HCT116 (cell line): ENCODE measurements around the gene SNORC. TPM values are rescaled to one million over a fixed set of nuclear protein-coding genes. Genes with fewer than 3 reads are reported as not detected.

Experiments used
- ATAC-seq: fragments of 200-7000 bp; cut with Tn5 transposase; 2 replicates; pipeline ENCODE4 v1.9.1; 2020; ENCODE audit warnings: mild to moderate bottlenecking, moderate library complexity
- BruUV-seq: library from RNA; stranded (reverse); fragments of 400-500 nt; replicated peaks from 2 replicates; lab custom pipeline; 2021; lab: Mats Ljungman, UMichigan
- CTCF ChIA-PET: fragments of 300-600 bp; sonication (Branson Sonifier 250); formaldehyde crosslinking; loops from one replicate; lab custom pipeline; 2021; ENCODE audit warnings: antibody characterized with exemption; lab: Charles Lee
- POLR2A ChIA-PET: fragments of 300-600, 350-600 bp; sonication (Branson Sonifier 250); formaldehyde crosslinking; loops from one replicate; lab custom pipeline; 2021; ENCODE audit warnings: antibody characterized with exemption; lab: Charles Lee
- RAD21 ChIA-PET, 2 experiments: fragments of 300-600 bp; sonication (Branson Sonifier 250); formaldehyde crosslinking; loops; one replicate each; lab custom pipeline; 2023; ENCODE audit warnings: low total read pairs in 2 of 2; ENCODE audit not compliant: uncharacterized antibody in 2 of 2, unreplicated experiment in 2 of 2, low non-redundant PET in 1 of 2; lab: Charles Lee
- DNase-seq: peaks from one replicate; pipeline ENCODE4 v3.0.0-alpha.2; 2010; ENCODE audit warnings: low read depth, low spot score
- H2AFZ ChIP-seq: fragments of 200-600 bp; shearing (Covaris generic), sonication (generic); 2 replicates; pipeline ENCODE4 v1.6.1; 2017; ENCODE audit warnings: low read depth, mixed run types, mixed read lengths, antibody characterized with exemption, low read length; ENCODE audit not compliant: poor library complexity, severe bottlenecking
- H3K27ac ChIP-seq: 2 replicates; pipeline ENCODE4 v1.5.1; 2012; ENCODE audit warnings: low read depth, low read length
- H3K27me3 ChIP-seq: fragments of 200-600 bp; sonication (generic); 2 replicates; pipeline ENCODE4 v1.6.1; 2016; ENCODE audit warnings: mixed run types, low read length, mixed read lengths; ENCODE audit not compliant: insufficient read depth
- H3K36me3 ChIP-seq, 2 experiments: fragments of 200-500 bp in 1 of 2; fragments of 200-600 bp in 1 of 2; sonication (Bioruptor generic) in 1 of 2; sonication (generic) in 1 of 2; 2 replicates each; pipeline versions ENCODE4 v1.5.1 to v1.6.1; 2014 to 2016; ENCODE audit warnings: low read length in 2 of 2, inconsistent platforms in 1 of 2, mixed read lengths in 1 of 2, mixed run types in 1 of 2; ENCODE audit not compliant: insufficient read depth in 2 of 2, control insufficient read depth in 1 of 2
- H3K4me1 ChIP-seq, 2 experiments: fragments of 200-600 bp in 1 of 2; sonication (generic) in 1 of 2; 2 replicates each; pipeline versions ENCODE4 v1.5.1 to v1.6.1; 2012 to 2017; ENCODE audit warnings: low read length in 2 of 2, inconsistent platforms in 1 of 2, mild to moderate bottlenecking in 1 of 2, mixed read lengths in 1 of 2, mixed run types in 1 of 2, moderate library complexity in 1 of 2; ENCODE audit not compliant: insufficient read depth in 2 of 2, control insufficient read depth in 1 of 2
- H3K4me2 ChIP-seq: fragments of 200-600 bp; sonication (generic); 2 replicates; pipeline ENCODE4 v1.6.1; 2017; ENCODE audit warnings: mixed run types, low read length, mixed read lengths
- H3K4me3 ChIP-seq, 2 experiments: fragments of 200-600 bp in 1 of 2; sonication (generic) in 1 of 2; replicated peaks in 1 of 2; 2 replicates each; pipeline ENCODE4 v1.5.1; 2011 to 2016; ENCODE audit warnings: low read length in 2 of 2, control low read depth in 1 of 2, low read depth in 1 of 2, mild to moderate bottlenecking in 1 of 2, mixed read lengths in 1 of 2, mixed run types in 1 of 2
- H3K79me2 ChIP-seq: fragments of 200-600 bp; sonication (generic); 2 replicates; pipeline ENCODE4 v1.6.1; 2017; ENCODE audit warnings: mild to moderate bottlenecking, mixed run types, low read length, moderate library complexity, mixed read lengths; ENCODE audit not compliant: insufficient read depth
- H3K9ac ChIP-seq: fragments of 200-600 bp; sonication (generic); 2 replicates; pipeline ENCODE4 v1.6.1; 2016; ENCODE audit warnings: low read length, mixed read lengths
- H3K9me2 ChIP-seq: fragments of 200-600 bp; sonication (generic), shearing (Covaris generic); 2 replicates; pipeline ENCODE4 v1.6.1; 2017; ENCODE audit warnings: mixed run types, mild to moderate bottlenecking, moderate library complexity; ENCODE audit not compliant: insufficient read depth
- H3K9me3 ChIP-seq, 2 experiments: fragments of 200-500 bp in 1 of 2; fragments of 200-600 bp in 1 of 2; sonication (Bioruptor generic) in 1 of 2; sonication (generic) in 1 of 2; 2 replicates each; pipeline ENCODE4 v1.6.1; 2014 to 2017; ENCODE audit warnings: low read length in 2 of 2, mixed read lengths in 2 of 2, inconsistent platforms in 1 of 2, low read depth in 1 of 2, mild to moderate bottlenecking in 1 of 2, mixed run types in 1 of 2, moderate library complexity in 1 of 2; ENCODE audit not compliant: control insufficient read depth in 1 of 2, insufficient read depth in 1 of 2
- H4K20me1 ChIP-seq: fragments of 200-600 bp; sonication (generic), shearing (Covaris generic); 2 replicates; pipeline ENCODE4 v1.6.1; 2017; ENCODE audit warnings: mixed run types, mild to moderate bottlenecking, moderate library complexity; ENCODE audit not compliant: insufficient read depth
- CBX3 ChIP-seq: IDR thresholded peaks from 2 replicates; pipeline ENCODE4 v1.6.1; 2012; ENCODE audit warnings: low read depth
- CTCF ChIP-seq, 3 experiments: fragments of 200-600 bp in 1 of 3; sonication (generic) in 1 of 3; IDR thresholded peaks in 2 of 3; conservative IDR thresholded peaks in 1 of 3; 2 replicates each; pipeline ENCODE4 v1.5.1; 2012 to 2017; ENCODE audit warnings: low read depth in 2 of 3, low read length in 2 of 3, antibody characterized with exemption in 1 of 3, borderline replicate concordance in 1 of 3, control low read depth in 1 of 3, mild to moderate bottlenecking in 1 of 3, mixed read lengths in 1 of 3, mixed run types in 1 of 3, moderate library complexity in 1 of 3; ENCODE audit not compliant: insufficient read depth in 1 of 3
- EGR1 ChIP-seq: IDR thresholded peaks from 2 replicates; pipeline ENCODE4 v1.6.1; 2012; ENCODE audit warnings: low read depth
- ELF1 ChIP-seq: IDR thresholded peaks from 2 replicates; pipeline ENCODE4 v1.6.1; 2012; ENCODE audit warnings: low read depth, borderline replicate concordance
- EZH2 ChIP-seq: fragments of 200-600 bp; sonication (generic); IDR thresholded peaks from 2 replicates; pipeline ENCODE4 v1.6.1; 2017; ENCODE audit warnings: antibody characterized with exemption, mixed run types
- EZH2phosphoT487 ChIP-seq: fragments of 200-600 bp; IDR thresholded peaks from 2 replicates; pipeline ENCODE4 v1.6.1; 2018; ENCODE audit warnings: antibody characterized with exemption, borderline replicate concordance
- FOSL1 ChIP-seq: IDR thresholded peaks from 2 replicates; pipeline ENCODE4 v1.6.1; 2012; ENCODE audit warnings: low read depth
- MAX ChIP-seq: IDR thresholded peaks from 2 replicates; pipeline ENCODE4 v1.6.1; 2012
- POLR2AphosphoS5 ChIP-seq: IDR thresholded peaks from 2 replicates; pipeline ENCODE4 v1.6.1; 2011; ENCODE audit warnings: mild to moderate bottlenecking, low read depth, low read length, moderate library complexity
- RAD21 ChIP-seq: IDR thresholded peaks from 2 replicates; pipeline ENCODE4 v1.6.1; 2012; ENCODE audit warnings: low read depth, mild to moderate bottlenecking
- REST ChIP-seq: IDR thresholded peaks from 2 replicates; pipeline ENCODE4 v1.6.1; 2012; ENCODE audit warnings: low read depth
- YY1 ChIP-seq: IDR thresholded peaks from 2 replicates; pipeline ENCODE4 v1.6.1; 2011; ENCODE audit warnings: low read length, low read depth, moderate library complexity, mild to moderate bottlenecking; ENCODE audit not compliant: insufficient replicate concordance; ENCODE audit errors: extremely low read depth
- ZBTB33 ChIP-seq: IDR thresholded peaks from 2 replicates; pipeline ENCODE4 v1.6.1; 2011; ENCODE audit warnings: mild to moderate bottlenecking, low read length, moderate library complexity; ENCODE audit not compliant: insufficient replicate concordance; ENCODE audit errors: extremely low read depth
- ZNF274 ChIP-seq: fragments of 200-500 bp; sonication (Bioruptor generic); IDR thresholded peaks from 2 replicates; pipeline ENCODE4 v1.6.1; 2014; ENCODE audit warnings: mild to moderate bottlenecking, low read depth, low read length, inconsistent platforms
- intact Hi-C: fragments of 100-400 bp; cut with micrococcal nuclease; formaldehyde crosslinking; loops from 2 replicates; pipeline ENCODE4 v1.10.0; 2022
- total RNA-seq: library from RNA; stranded (reverse); gene quantifications from one replicate; pipeline ENCODE4 v1.2.1, GENCODE V29; 2021; ENCODE audit not compliant: unreplicated experiment

The SNORC gene
- total RNA-seq, 1 experiment from 2014 or later, result 14.0 TPM

GRCh38 chr2:232835687-232836208 lies 34.3 kb upstream of the SNORC start:
- Histone ChIP-seq H3K36me3 (peaks cover 18 to 23% of the 10 kb centered on the region in 2 experiments; a peak in 2 of 4 replicates), H2AFZ (no peak overlapping the region), H3K9me3 (no peaks in the 10 kb centered on the region), H3K4me2 (no peak overlapping the region), H3K27ac (no peak overlapping the region), H3K9ac (no peak overlapping the region), H3K27me3 (no peaks in the 10 kb centered on the region), H4K20me1 (no peaks in the 10 kb centered on the region; the same call in 1 of the 2 replicates), H3K4me1 (peaks cover 12 to 41% of the 10 kb centered on the region in 2 experiments), H3K4me3 (no peak overlapping the region), H3K9me2 (no peaks in the 10 kb centered on the region), H3K79me2 (peaks cover 19% of the 10 kb centered on the region; the same call in 1 of the 2 replicates)
- ChIA-PET POLR2A (no interaction called here), RAD21 (no interaction called here), CTCF (no interaction called here)
- TF ChIP-seq EZH2phosphoT487 (no peak), CBX3 (no peak), POLR2AphosphoS5 (no peak), YY1 (no peak), CTCF (IDR thresholded peaks at IDR 0.05 in 2 of 3, conservative IDR thresholded peaks at IDR 0.05 in 1 of 3; ENCODE audit: borderline replicate concordance in 1 of 3, insufficient read depth in 1 of 3, low read depth in 2 of 3, low read length in 2 of 3) (no peak), ZNF274 (no peak), ELF1 (no peak), MAX (no peak), EZH2 (no peak), FOSL1 (no peak), ZBTB33 (no peak), RAD21 (no peak), EGR1 (no peak), REST (no peak)
- intact Hi-C loops, result loop anchor here (10.0 kb wide), 1 partner anchor 231 kb away; no protein-coding TSS in a partner anchor
- BruUV-seq, result no TSS peak
- no peak for DNase-seq
- ATAC-seq, result no peak
